GM20431 (cell line): ENCODE results near the gene KIF1B.
"Not testable (repeated sequence)": the region's sequence is repeated elsewhere in the genome, so short reads cannot be mapped to it uniquely, and the experiment has no call there.

Source experiments
- in situ Hi-C: fragments of 300-500 bp; cut with MseI, MboI; formaldehyde crosslinking; loops from one replicate; pipeline ENCODE4 v1.15.0; 2020; ENCODE audit warnings: low sequenced_read_pairs; ENCODE audit not compliant: unreplicated experiment

KIF1B gene

DNA sequence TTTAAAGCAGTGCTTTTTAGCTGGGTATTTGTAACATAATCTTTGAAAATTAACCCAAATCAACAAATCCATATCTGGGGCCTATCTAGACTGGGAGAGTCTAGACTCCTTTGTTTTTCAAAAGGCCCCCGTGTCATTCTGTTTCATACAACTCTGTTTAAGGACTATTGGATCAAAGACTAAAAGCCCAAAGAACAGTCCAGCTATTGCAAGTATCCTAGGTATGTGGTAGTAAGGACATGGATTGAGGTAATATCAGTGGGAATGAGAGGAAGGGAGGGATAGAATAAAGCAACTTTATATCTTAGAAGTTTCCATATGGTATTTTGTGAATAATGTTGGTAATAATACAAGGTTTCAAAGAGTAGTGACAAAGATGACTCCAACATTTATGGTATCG lies 18.2 kb downstream of the KIF1B start:
- in situ Hi-C loops: no loop called here

- in situ Hi-C loops: no loop called here
These were observed 19.5 kb downstream of the KIF1B start for GRCh38 chr1:10229903-10230302.

GRCh38 chr1:10232163-10232562 lies 21.8 kb downstream of the KIF1B start:
- in situ Hi-C loops: no loop called here

DNA sequence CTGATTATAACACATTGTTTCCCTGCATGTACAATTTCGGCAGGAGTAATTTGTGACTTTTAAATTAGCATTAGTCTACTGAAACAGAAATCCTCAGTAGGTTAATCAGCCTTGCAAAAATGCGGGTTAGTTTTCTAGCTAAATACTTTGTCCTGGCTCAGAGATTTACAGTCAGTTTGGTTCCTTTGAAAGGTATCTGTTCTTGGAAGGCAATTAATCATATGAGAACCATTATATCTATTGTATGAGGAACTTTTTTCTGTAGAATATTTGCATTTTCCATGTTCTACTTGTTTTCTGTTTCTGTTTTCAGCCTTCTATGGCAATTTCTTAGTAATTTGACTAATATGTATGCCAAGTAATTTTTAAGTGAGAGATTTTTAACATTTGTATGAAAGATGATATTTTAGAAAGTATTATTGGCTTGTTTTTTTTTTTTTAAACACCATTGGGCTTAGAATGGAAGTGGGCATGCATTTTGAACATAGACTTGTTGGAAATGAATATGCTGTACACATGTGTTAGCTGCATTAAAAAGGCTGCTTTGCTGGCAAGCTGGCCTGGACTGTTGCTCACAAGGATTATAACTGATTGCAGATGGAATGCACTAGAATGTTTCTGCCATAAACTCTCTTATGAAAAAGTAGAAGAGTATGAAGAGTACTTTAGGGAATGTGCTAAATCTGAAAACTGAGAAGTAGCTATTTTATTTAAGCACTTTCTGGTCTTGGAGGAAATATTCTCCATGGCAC lies 26.2 kb downstream of the KIF1B start:
- in situ Hi-C loops: no loop called here

DNA sequence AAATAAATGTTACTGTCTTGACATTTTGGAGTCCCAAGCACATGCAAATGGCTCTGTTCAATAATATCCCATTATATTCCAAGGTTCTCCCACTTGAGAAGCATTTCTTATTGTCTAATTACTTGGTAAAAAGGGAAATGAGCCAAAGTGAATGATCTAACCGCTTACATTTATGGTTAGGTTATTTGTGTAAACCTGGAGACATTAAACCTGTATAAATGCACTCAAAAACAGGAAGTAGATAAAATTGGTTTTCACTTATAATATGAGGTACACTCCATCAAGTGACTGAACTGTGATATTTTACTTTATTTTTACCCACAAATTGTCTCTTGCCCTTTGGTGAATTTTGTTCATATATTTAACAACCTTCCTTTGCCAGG lies 26.8 kb downstream of the KIF1B start:
- in situ Hi-C loops: no loop called here

- in situ Hi-C loops: no loop called here
These were observed 31.8 kb downstream of the KIF1B start for GRCh38 chr1:10242135-10242534.

GRCh38 chr1:10242811-10243210 lies 32.4 kb downstream of the KIF1B start:
- in situ Hi-C loops: no loop called here

DNA sequence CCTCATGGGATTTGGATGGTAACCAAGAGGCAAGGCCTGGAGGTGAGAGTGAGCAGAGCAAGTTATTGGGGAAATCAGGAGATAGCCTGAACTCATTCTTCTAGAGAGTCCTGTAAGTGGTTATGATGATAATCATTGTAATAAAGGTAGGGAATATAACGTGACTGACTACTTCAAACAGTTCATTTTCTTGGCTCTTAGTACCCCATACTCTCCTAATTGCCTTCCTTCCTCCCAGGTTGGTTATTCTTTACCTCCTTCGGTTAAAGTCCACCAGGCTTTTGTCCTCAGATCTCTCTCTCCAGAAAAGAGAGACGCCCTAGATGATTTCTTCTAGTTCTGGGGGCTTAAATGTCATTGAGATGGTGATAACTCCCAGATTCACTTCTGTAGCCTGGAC lies 35.3 kb downstream of the KIF1B start:
- in situ Hi-C loops: no loop called here

DNA sequence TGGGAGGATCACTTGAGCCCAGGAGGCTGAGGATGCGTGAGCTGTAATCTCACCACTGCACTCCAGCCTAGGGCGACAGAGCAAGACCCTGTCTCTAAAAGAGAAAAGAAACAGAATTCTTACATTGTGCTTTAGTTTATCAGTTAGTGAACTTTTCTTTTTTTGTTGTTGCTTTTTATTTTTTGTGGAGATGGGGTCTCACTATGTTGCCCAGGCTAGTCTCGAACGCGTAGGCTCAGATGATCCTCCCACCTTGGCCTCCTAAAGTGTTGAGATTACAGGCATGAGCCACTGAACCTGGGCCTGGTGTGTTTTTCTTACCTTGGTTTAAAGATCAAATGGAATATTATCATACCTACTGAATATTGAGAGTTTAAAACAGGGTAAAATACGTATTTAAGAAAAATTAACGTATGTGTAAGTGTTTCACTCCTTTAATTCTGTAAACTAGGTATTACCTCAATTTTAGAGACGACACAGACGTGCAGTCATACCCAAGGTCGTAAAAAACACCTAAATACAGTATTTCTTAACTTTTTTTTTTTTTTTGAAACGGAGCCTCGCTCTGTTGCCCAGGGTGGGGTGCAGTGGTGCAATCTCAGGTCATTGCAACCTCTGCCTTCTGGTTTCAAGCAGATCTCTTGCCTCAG lies 39.6 kb downstream of the KIF1B start:
- in situ Hi-C loops: no loop called here

DNA sequence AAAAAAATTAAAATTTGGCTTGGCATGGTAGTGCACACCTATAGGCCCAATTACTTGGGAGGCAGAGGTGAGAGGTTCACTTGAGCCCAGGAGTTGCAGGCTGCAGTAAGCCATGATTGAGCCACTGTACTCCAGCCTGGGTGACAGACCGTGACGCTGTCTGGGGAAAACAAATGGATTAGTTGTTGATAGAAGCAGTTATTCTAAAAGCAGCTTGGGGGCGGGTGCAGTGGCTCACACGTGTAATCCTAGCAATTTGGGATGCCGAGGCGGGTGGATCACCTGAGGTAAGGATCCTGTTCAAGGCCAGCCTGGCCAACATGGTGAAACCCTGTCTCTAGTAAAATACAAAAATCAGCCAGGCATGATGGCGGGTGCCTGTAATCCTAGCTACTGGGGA lies 40.3 kb downstream of the KIF1B start:
- in situ Hi-C loops: no loop called here

DNA sequence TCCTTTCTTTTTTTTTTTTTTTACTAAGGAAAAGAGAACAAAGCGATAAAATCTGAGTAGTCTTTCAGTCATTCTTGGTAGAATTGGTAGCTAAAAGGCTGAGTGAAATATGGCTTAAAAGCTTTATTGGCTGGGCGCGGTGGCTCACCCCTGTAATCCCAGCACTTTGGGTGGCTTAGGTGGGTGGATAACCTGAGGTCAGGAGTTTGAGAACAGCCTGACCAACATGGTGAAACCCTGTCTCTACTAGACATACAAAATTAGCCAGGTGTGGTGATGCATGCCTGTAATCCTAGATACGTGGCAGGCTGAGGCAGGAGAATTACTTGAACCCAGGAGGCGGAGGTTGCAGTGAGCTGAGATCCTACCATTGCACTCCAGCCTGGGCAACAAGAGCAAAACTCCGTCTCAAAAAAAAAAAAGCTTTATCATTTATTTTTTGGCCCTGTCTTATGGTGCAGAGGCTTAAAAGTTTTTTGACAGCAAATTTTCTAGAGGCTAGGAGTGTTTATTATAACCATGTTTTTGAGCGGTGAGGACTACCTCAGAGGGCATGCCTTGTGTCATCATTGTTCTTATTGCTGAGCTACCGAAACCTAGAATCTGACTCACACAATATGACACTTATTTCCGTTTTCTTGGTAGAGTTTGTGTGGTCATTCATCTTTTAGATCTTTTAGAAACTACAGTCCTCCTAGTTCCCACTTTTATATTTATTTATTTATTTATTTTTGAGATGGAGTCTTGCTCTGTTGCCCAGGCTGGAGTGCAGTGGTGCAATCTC lies 41.1 kb downstream of the KIF1B start:
- in situ Hi-C loops: not testable (repeated sequence)

- in situ Hi-C loops: no loop called here
These were observed 42.1 kb downstream of the KIF1B start for GRCh38 chr1:10252508-10252907.

DNA sequence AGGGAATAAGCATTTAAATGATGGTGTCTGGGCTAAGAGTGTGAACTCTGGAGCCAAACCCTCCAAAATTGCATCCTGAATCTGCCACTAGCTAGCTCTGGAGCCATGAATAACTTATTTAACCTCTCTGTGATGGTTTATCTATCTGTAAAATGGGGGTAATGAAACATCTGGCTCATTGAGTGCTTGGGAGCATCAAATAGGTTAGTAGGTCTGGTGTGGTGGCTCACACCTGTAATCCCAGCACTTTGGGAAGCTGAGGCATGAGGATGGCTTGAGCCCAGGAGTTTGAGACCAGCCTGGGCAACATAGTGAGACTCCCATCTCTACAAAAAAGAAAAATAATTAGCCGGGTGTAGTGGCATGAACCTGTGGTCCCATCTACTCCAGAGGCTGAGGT lies 42.8 kb downstream of the KIF1B start:
- in situ Hi-C loops: no loop called here

- in situ Hi-C loops: no loop called here
These were observed 43.4 kb downstream of the KIF1B start for GRCh38 chr1:10253755-10254154.

- in situ Hi-C loops: no loop called here
These were observed 47.5 kb downstream of the KIF1B start for GRCh38 chr1:10257851-10258250.

DNA sequence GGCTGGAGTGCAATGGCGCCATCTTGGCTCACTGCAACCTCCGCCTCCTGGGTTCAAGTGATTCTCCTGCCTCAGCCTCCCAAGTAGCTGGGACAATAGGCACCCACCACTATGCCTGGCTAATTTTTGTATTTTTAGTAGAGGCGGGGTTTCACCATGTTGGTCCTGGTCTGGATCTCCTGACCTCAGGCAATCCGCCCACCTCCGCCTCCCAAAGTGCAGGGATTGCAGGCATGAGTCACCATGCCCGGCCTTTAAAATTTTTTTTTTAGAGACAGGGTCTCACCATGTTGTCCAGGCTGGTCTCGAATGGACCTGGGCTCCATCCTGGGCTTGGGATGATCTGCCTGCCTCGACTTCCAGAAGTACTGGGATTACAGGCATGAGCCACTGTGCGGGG lies 49.2 kb downstream of the KIF1B start:
- in situ Hi-C loops: not testable (repeated sequence)

GRCh38 chr1:10263450-10264082 lies 53.2 kb downstream of the KIF1B start:
- in situ Hi-C loops: no loop called here

- in situ Hi-C loops: no loop called here
These were observed 54.7 kb downstream of the KIF1B start for GRCh38 chr1:10265027-10265426.

DNA sequence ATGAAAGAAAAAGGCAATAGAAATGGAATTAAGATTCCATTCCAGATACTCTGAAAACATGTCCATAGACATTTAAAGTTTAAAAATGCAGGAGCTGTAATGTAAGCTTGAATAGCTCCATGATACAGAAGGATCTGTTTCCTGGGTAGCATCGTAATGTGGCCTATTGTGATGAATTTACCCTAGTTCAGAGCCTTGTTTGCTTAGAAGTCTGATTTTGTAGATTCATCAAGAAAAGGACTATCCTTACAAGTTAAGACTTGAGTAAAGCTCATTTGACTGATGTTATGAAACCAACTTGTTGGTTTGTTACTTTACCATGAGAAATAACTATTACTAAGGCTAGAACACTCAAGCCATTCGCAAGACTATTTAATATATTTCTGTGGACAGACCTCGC lies 55.5 kb downstream of the KIF1B start:
- in situ Hi-C loops: no loop called here

GRCh38 chr1:10267319-10267718 lies 56.9 kb downstream of the KIF1B start:
- in situ Hi-C loops: no loop called here

DNA sequence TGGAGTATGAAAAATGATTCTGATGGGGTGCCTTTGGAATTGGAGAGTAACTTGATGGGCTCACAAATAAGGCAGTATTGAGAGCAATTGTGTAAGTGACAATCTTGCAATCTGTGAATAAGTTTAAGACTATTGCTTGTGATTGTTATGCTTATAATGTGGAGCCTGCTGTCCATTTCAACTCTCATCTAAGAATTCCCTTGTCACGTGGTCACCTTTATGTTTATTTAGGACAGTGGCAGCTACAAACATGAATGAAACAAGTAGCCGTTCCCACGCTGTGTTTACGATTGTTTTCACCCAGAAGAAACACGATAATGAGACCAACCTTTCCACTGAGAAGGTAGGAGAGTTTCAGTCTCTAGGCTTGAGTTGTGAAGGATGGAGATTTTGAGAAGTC lies 57.6 kb downstream of the KIF1B start:
- in situ Hi-C loops: no loop called here
